ENCODE results near the gene CCDC57. TPM values are rescaled to one million over a fixed set of nuclear protein-coding genes. Genes with fewer than 3 reads are reported as not detected.

The CCDC57 gene
- total RNA-seq, 1 donor from 2014 or later, result 50.5 TPM

DNA sequence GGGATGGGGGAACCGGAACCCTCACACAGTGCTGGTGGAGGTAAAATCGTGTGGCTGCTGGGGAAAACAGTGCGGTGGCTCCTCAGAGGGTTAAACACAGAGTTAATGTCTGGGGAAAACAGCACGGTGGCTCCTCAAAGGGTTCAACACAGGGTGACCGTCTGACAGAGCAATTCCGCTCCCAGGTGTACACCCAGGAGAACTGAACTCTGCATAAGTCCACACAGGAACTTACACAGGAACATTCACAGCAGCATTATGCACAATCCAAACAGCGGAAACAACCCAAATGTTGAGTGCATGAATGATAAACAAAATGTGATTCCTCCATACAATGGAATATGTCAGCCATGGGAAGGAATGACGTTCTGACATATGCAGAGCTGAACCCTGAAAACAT, 51.4 kb downstream of the CCDC57 start:
- intact Hi-C loops (cut with DNase I), result no loop called here
- H3K27me3 ChIP-seq, result no peaks in the 10 kb centered on the region
- H3K27ac ChIP-seq, result no peak overlapping the region
- peaks cover 10% of the 10 kb centered on the region for H3K36me3 ChIP-seq
- ATAC-seq (no peak), DNase-seq (no peak)
- no peak overlapping the region for H3K4me3 ChIP-seq
- TF ChIP-seq, protein P1, sequence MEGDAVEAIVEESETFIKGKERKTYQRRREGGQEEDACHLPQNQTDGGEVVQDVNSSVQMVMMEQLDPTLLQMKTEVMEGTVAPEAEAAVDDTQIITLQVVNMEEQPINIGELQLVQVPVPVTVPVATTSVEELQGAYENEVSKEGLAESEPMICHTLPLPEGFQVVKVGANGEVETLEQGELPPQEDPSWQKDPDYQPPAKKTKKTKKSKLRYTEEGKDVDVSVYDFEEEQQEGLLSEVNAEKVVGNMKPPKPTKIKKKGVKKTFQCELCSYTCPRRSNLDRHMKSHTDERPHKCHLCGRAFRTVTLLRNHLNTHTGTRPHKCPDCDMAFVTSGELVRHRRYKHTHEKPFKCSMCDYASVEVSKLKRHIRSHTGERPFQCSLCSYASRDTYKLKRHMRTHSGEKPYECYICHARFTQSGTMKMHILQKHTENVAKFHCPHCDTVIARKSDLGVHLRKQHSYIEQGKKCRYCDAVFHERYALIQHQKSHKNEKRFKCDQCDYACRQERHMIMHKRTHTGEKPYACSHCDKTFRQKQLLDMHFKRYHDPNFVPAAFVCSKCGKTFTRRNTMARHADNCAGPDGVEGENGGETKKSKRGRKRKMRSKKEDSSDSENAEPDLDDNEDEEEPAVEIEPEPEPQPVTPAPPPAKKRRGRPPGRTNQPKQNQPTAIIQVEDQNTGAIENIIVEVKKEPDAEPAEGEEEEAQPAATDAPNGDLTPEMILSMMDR (IDR thresholded peaks at IDR 0.05), result no peak
- H3K9me3 ChIP-seq, result no peaks in the 10 kb centered on the region
- no peaks in the 10 kb centered on the region for H3K4me1 ChIP-seq

DNA sequence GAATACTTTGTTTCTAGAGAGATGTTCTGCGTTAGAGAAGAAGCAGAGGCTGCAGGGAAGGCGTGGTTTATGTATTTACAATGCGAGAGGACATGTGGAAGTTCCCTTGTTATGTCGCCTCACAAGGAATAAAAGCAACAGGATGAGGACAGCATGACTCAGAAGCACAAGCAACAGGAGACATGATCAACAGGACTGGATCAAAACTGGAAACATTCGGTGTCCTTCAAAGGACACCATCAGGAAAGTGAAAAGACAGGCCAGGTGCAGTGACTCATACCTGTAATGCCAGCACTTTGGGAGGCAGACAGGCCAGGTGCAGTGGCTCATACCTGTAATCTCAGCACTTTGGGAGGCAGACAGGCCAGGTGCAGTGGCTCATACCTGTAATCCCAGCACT, 52.6 kb downstream of the CCDC57 start:
- no peak overlapping the region for H3K4me3 ChIP-seq
- no peaks in the 10 kb centered on the region for H3K9me3 ChIP-seq
- DNase-seq (no peak), ATAC-seq (no peak)
- intact Hi-C loops (cut with DNase I), result no loop called here
- H3K27ac ChIP-seq, result no peak overlapping the region
- no peaks in the 10 kb centered on the region for H3K27me3 ChIP-seq
- H3K4me1 ChIP-seq, result no peaks in the 10 kb centered on the region
- TF ChIP-seq, protein P1 (IDR thresholded peaks at IDR 0.05), result no peak
- H3K36me3 ChIP-seq, result peaks cover 4% of the 10 kb centered on the region

DNA sequence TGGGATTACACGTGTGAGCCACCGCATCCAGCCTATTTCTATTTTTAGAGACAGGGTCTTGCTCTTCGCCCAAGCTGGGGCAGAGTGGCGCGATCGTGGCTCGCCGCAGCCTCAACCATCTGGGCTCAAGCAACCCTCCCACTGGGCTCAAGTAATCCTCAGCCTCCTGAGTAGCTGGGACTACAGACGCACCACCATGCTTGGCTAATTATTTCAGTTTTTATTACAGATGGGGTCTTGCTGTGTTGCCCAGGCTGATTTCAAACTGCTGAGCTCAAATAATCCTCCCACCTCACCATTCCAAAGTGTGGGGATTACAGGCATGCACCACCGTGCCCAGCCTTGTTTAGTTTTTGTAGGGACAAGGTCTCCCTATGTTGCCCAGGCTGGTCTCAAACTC, 53.8 kb downstream of the CCDC57 start:
- DNase-seq (peak; percentile 16), ATAC-seq (no peak)
- Histone ChIP-seq H3K36me3 (peaks cover 4% of the 10 kb centered on the region), H3K9me3 (no peaks in the 10 kb centered on the region), H3K27ac (no peak overlapping the region), H3K4me1 (no peaks in the 10 kb centered on the region), H3K27me3 (no peaks in the 10 kb centered on the region), H3K4me3 (no peak overlapping the region)
- intact Hi-C loops (cut with DNase I), result loop anchor here (5.0 to 10.0 kb wide), 2 partner anchors 127 to 194 kb away; partner anchors contain the start of genes NOTUM and RAC3
- TF ChIP-seq, protein P1 (IDR thresholded peaks at IDR 0.05), result no peak

DNA sequence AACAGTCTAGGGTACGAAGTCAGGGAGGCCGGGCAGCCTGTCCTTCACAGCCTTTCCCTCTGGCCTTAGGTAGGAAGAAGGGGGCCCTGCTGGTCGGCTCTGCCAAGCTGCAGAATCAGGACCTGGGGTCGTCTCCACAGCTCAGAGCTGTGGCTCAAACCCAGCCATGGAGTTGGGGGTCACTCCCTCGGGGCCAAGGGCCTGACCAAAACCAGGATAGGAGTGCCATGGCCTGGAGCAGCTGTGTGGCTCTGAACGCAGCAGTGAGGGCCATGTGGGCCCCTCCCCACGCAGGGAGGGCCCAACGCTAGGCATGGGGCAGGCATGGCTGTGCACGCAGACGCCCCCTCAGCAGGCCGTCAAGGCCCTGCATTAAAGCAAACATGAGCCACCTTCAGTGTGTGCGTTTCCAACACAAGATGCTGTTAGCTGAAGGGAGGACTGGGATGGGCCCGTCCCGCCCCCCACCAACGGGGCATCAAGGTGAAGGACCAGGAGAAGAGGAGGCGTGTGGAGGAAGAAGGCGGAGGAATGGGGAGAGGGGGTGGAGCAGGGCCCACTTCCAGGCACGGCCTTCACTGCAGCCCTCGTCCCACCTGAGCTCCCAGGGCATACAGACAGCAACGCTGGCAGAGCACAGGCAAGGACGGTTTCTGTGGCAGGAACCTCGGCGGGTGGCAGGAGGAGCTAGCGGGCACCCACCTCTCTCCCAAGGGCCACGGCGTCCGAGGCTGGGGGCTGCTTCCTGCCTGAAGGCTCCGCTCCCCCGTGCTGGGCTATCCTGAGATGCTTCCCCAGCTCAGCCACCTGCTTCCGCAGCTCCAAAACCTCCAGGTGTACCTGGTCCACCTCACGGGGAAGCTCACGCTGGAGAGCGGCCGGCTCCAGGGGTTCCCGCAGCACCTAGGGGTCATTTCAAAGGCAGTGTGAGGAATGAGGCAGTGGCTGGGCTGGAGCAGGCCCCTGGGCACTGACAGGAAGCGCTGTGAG, 55.3 kb downstream of the CCDC57 start:
- no peaks in the 10 kb centered on the region for H3K27me3 ChIP-seq
- H3K27ac ChIP-seq, result no peak overlapping the region
- ATAC-seq (no peak), DNase-seq (peak; percentile 58)
- intact Hi-C loops (cut with DNase I), result loop anchor here (5.0 to 10.0 kb wide), 2 partner anchors 125 to 193 kb away; partner anchors contain the start of genes NOTUM and RAC3
- peaks cover 4% of the 10 kb centered on the region for H3K36me3 ChIP-seq
- TF ChIP-seq, protein P1 (IDR thresholded peaks at IDR 0.05), result no peak
- no peaks in the 10 kb centered on the region for H3K4me1 ChIP-seq
- no peaks in the 10 kb centered on the region for H3K9me3 ChIP-seq
- H3K4me3 ChIP-seq, result no peak overlapping the region

DNA sequence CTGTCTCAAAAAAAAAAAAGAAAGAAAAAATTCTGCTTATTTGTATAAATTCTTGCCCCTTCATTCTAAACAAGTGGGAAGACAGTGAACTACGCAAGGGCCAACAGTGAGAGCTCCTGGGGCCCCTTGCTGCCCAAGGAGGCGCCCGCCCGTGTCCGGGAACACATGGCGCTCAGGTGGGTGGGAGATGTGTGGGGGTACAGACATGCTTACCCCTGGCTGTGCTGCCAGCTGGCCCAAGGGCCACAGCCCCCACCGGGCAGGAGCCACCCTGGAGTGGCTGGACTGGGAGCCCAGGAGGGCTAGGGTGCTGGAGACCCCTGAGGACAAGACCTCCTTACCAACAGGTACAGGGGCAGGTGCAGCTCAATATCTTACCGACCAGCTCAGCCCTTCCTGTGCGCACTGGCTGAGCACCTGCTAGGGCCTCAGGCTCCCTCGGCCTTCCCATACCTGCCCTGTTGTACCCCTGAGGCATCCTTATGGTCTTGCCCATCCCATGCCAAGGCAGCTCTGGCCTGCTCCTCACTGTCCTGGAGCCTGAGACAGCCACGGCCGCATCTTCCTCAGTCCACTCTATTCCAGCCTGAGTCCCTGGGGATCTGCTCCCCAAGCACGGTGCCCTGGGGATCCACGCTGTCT, 56.2 kb downstream of the CCDC57 start:
- H3K4me3 ChIP-seq, result no peak overlapping the region
- no peak for ATAC-seq
- H3K9me3 ChIP-seq, result no peaks in the 10 kb centered on the region
- no peaks in the 10 kb centered on the region for H3K4me1 ChIP-seq
- H3K27ac ChIP-seq, result no peak overlapping the region
- intact Hi-C loops (cut with DNase I), result loop anchor here (5.0 to 10.0 kb wide), 2 partner anchors 124 to 192 kb away; partner anchors contain the start of genes NOTUM and RAC3
- H3K36me3 ChIP-seq, result peaks cover 3% of the 10 kb centered on the region
- DNase-seq, result peak; percentile 52
- no peaks in the 10 kb centered on the region for H3K27me3 ChIP-seq
- TF ChIP-seq, protein P1 (IDR thresholded peaks at IDR 0.05), result no peak

All from upper lobe of right lung (tissue), 1 donor.